Stimulated activated memory B cell treated with anti-CD40 and anti-IgM and Interleukin-4, amounts not matched to agents 10 μg/mL and 1 μg/mL and 100 μg/mL, for 72 hours (primary cell): Measurements from ENCODE around the gene PCYT2.
A peak's percentile ranks its signal among the peaks of the same experiment; 100 is the strongest.
"Not testable (repeated sequence)": the region's sequence is repeated elsewhere in the genome, so short reads cannot be mapped to it uniquely, and the experiment has no call there.

Experiments
- ATAC-seq: fragments of 150-1000 bp; cut with Tn5 transposase; 2 replicates; pipeline ENCODE4 v1.10.0; 2021
- H3K27ac Mint-ChIP-seq: one replicate; pipeline ENCODE4 v1.8.0; 2022; ENCODE audit warnings: mild to moderate bottlenecking, mixed read lengths
- H3K27me3 Mint-ChIP-seq: one replicate; pipeline ENCODE4 v1.8.0; 2022; ENCODE audit warnings: mixed read lengths
- H3K36me3 Mint-ChIP-seq: one replicate; pipeline ENCODE4 v1.8.0; 2022; ENCODE audit warnings: mixed read lengths
- H3K4me1 Mint-ChIP-seq: one replicate; pipeline ENCODE4 v1.8.0; 2022; ENCODE audit warnings: mixed read lengths
- H3K4me3 Mint-ChIP-seq: one replicate; pipeline ENCODE4 v1.8.0; 2022; ENCODE audit warnings: mild to moderate bottlenecking, moderate library complexity, mixed read lengths
- H3K9me3 Mint-ChIP-seq: one replicate; pipeline ENCODE4 v1.8.0; 2022; ENCODE audit warnings: mixed read lengths

Gene PCYT2

GRCh38 chr17:81924557-81925532 lies 13.6 kb upstream of the PCYT2 start:
- H3K9me3 Mint-ChIP-seq, result no peaks in the 10 kb centered on the region
- no peak for ATAC-seq
- H3K36me3 Mint-ChIP-seq, result peaks cover 15% of the 10 kb centered on the region
- H3K4me3 Mint-ChIP-seq, result peak overlapping the region; percentile 92
- no peak overlapping the region for H3K27ac Mint-ChIP-seq
- H3K4me1 Mint-ChIP-seq, result peaks cover 31% of the 10 kb centered on the region
- peaks cover 13% of the 10 kb centered on the region for H3K27me3 Mint-ChIP-seq

- Mint-ChIP-seq H3K27me3 (peaks cover under 1% of the 10 kb centered on the region), H3K4me3 (peak overlapping the region; percentile 59), H3K36me3 (peaks cover 19% of the 10 kb centered on the region), H3K9me3 (no peaks in the 10 kb centered on the region), H3K4me1 (peaks cover 39% of the 10 kb centered on the region), H3K27ac (peak overlapping the region; percentile 44)
- ATAC-seq, result no peak
Measured at GRCh38 chr17:81923302-81924260, 12.4 kb upstream of the PCYT2 start.

GRCh38 chr17:81922566-81923301 lies 11.5 kb upstream of the PCYT2 start:
- Mint-ChIP-seq H3K27me3 (no peaks in the 10 kb centered on the region), H3K4me1 (peaks cover 47% of the 10 kb centered on the region), H3K4me3 (no peak overlapping the region), H3K36me3 (peaks cover 19% of the 10 kb centered on the region), H3K9me3 (no peaks in the 10 kb centered on the region), H3K27ac (peak overlapping the region; percentile 44)
- ATAC-seq, result no peak

- Mint-ChIP-seq H3K4me1 (peaks cover 53% of the 10 kb centered on the region), H3K27ac (no peak overlapping the region), H3K9me3 (no peaks in the 10 kb centered on the region), H3K4me3 (no peak overlapping the region), H3K27me3 (no peaks in the 10 kb centered on the region), H3K36me3 (peaks cover 19% of the 10 kb centered on the region)
- no peak for ATAC-seq
Measured at GRCh38 chr17:81921996-81922565, 10.9 kb upstream of the PCYT2 start.

GRCh38 chr17:81921537-81921862 lies 10.3 kb upstream of the PCYT2 start:
- H3K4me1 Mint-ChIP-seq, result peaks cover 55% of the 10 kb centered on the region
- no peak overlapping the region for H3K27ac Mint-ChIP-seq
- no peak for ATAC-seq
- H3K9me3 Mint-ChIP-seq, result no peaks in the 10 kb centered on the region
- no peaks in the 10 kb centered on the region for H3K27me3 Mint-ChIP-seq
- peaks cover 19% of the 10 kb centered on the region for H3K36me3 Mint-ChIP-seq
- H3K4me3 Mint-ChIP-seq, result no peak overlapping the region

- Mint-ChIP-seq H3K27ac (no peak overlapping the region), H3K4me1 (peaks cover 55% of the 10 kb centered on the region), H3K4me3 (no peak overlapping the region), H3K36me3 (peaks cover 23% of the 10 kb centered on the region), H3K9me3 (no peaks in the 10 kb centered on the region), H3K27me3 (no peaks in the 10 kb centered on the region)
- ATAC-seq, result no peak
Measured at GRCh38 chr17:81920612-81921536, 9.7 kb upstream of the PCYT2 start.

- H3K4me3 Mint-ChIP-seq, result no peak overlapping the region
- H3K4me1 Mint-ChIP-seq, result peaks cover 54% of the 10 kb centered on the region
- no peak for ATAC-seq
- H3K27ac Mint-ChIP-seq, result peak overlapping the region; percentile 79
- H3K27me3 Mint-ChIP-seq, result no peaks in the 10 kb centered on the region
- H3K36me3 Mint-ChIP-seq, result peaks cover 36% of the 10 kb centered on the region
- H3K9me3 Mint-ChIP-seq, result no peaks in the 10 kb centered on the region
Measured at GRCh38 chr17:81918832-81919545, 7.8 kb upstream of the PCYT2 start.

GRCh38 chr17:81918333-81918669 lies 7.1 kb upstream of the PCYT2 start:
- Mint-ChIP-seq H3K36me3 (peaks cover 41% of the 10 kb centered on the region), H3K27ac (peak overlapping the region; percentile 79), H3K4me3 (peak overlapping the region; percentile 86), H3K4me1 (peaks cover 49% of the 10 kb centered on the region)
- peak; percentile 39 for ATAC-seq
- not testable (repeated sequence) for H3K27me3 Mint-ChIP-seq, H3K9me3 Mint-ChIP-seq

GRCh38 chr17:81917565-81918332 lies 6.5 kb upstream of the PCYT2 start, which contains the start of gene SIRT7:
Gene SIRT7, minus strand, starts transcription at chr17:81918176. Its CDS starts 45 bp downstream, at chr17:81918131.
- no peaks in the 10 kb centered on the region for H3K9me3 Mint-ChIP-seq
- H3K4me1 Mint-ChIP-seq, result peaks cover 44% of the 10 kb centered on the region
- peak within 1 kb of the TSS; percentile 86 for H3K4me3 Mint-ChIP-seq
- H3K27ac Mint-ChIP-seq, result peak within 1 kb of the TSS; percentile 79
- peaks cover 42% of the 10 kb centered on the region for H3K36me3 Mint-ChIP-seq
- no peaks in the 10 kb centered on the region for H3K27me3 Mint-ChIP-seq
- peak; percentile 88 for ATAC-seq

- Mint-ChIP-seq H3K27me3 (no peaks in the 10 kb centered on the region), H3K4me1 (peaks cover 49% of the 10 kb centered on the region), H3K4me3 (peak overlapping the region; percentile 86), H3K27ac (peak overlapping the region; percentile 79), H3K9me3 (no peaks in the 10 kb centered on the region), H3K36me3 (peaks cover 45% of the 10 kb centered on the region)
- no peak for ATAC-seq
Measured at GRCh38 chr17:81916234-81917001, 5.2 kb upstream of the PCYT2 start.

GRCh38 chr17:81915331-81915730 lies 4.1 kb upstream of the PCYT2 start:
- no peak overlapping the region for H3K27ac Mint-ChIP-seq
- ATAC-seq, result no peak
- H3K9me3 Mint-ChIP-seq, result no peaks in the 10 kb centered on the region
- H3K4me1 Mint-ChIP-seq, result peaks cover 51% of the 10 kb centered on the region
- no peak overlapping the region for H3K4me3 Mint-ChIP-seq
- no peaks in the 10 kb centered on the region for H3K27me3 Mint-ChIP-seq
- H3K36me3 Mint-ChIP-seq, result peaks cover 45% of the 10 kb centered on the region
